HCT116 (cell line): ENCODE data around the gene PAEP. TPM values are rescaled to one million over a fixed set of nuclear protein-coding genes. Genes with fewer than 3 reads are reported as not detected.

ENCODE experiments used
- ATAC-seq: fragments of 200-7000 bp; cut with Tn5 transposase; 2 replicates; pipeline ENCODE4 v1.9.1; 2020; ENCODE audit warnings: mild to moderate bottlenecking, moderate library complexity
- BruUV-seq: library from RNA; stranded (reverse); fragments of 400-500 nt; replicated peaks from 2 replicates; lab custom pipeline; 2021; lab: Mats Ljungman, UMichigan
- CTCF ChIA-PET: fragments of 300-600 bp; sonication (Branson Sonifier 250); formaldehyde crosslinking; loops from one replicate; lab custom pipeline; 2021; ENCODE audit warnings: antibody characterized with exemption; lab: Charles Lee
- POLR2A ChIA-PET: fragments of 300-600, 350-600 bp; sonication (Branson Sonifier 250); formaldehyde crosslinking; loops from one replicate; lab custom pipeline; 2021; ENCODE audit warnings: antibody characterized with exemption; lab: Charles Lee
- RAD21 ChIA-PET, 2 experiments: fragments of 300-600 bp; sonication (Branson Sonifier 250); formaldehyde crosslinking; loops; one replicate each; lab custom pipeline; 2023; ENCODE audit warnings: low total read pairs in 2 of 2; ENCODE audit not compliant: uncharacterized antibody in 2 of 2, unreplicated experiment in 2 of 2, low non-redundant PET in 1 of 2; lab: Charles Lee
- DNase-seq: peaks from one replicate; pipeline ENCODE4 v3.0.0-alpha.2; 2010; ENCODE audit warnings: low read depth, low spot score
- H2AFZ ChIP-seq: fragments of 200-600 bp; shearing (Covaris generic), sonication (generic); 2 replicates; pipeline ENCODE4 v1.6.1; 2017; ENCODE audit warnings: low read depth, mixed run types, mixed read lengths, antibody characterized with exemption, low read length; ENCODE audit not compliant: poor library complexity, severe bottlenecking
- H3K27ac ChIP-seq: 2 replicates; pipeline ENCODE4 v1.5.1; 2012; ENCODE audit warnings: low read depth, low read length
- H3K27me3 ChIP-seq: fragments of 200-600 bp; sonication (generic); 2 replicates; pipeline ENCODE4 v1.6.1; 2016; ENCODE audit warnings: mixed run types, low read length, mixed read lengths; ENCODE audit not compliant: insufficient read depth
- H3K36me3 ChIP-seq, 2 experiments: fragments of 200-500 bp in 1 of 2; fragments of 200-600 bp in 1 of 2; sonication (Bioruptor generic) in 1 of 2; sonication (generic) in 1 of 2; 2 replicates each; pipeline versions ENCODE4 v1.5.1 to v1.6.1; 2014 to 2016; ENCODE audit warnings: low read length in 2 of 2, inconsistent platforms in 1 of 2, mixed read lengths in 1 of 2, mixed run types in 1 of 2; ENCODE audit not compliant: insufficient read depth in 2 of 2, control insufficient read depth in 1 of 2
- H3K4me1 ChIP-seq, 2 experiments: fragments of 200-600 bp in 1 of 2; sonication (generic) in 1 of 2; 2 replicates each; pipeline versions ENCODE4 v1.5.1 to v1.6.1; 2012 to 2017; ENCODE audit warnings: low read length in 2 of 2, inconsistent platforms in 1 of 2, mild to moderate bottlenecking in 1 of 2, mixed read lengths in 1 of 2, mixed run types in 1 of 2, moderate library complexity in 1 of 2; ENCODE audit not compliant: insufficient read depth in 2 of 2, control insufficient read depth in 1 of 2
- H3K4me2 ChIP-seq: fragments of 200-600 bp; sonication (generic); 2 replicates; pipeline ENCODE4 v1.6.1; 2017; ENCODE audit warnings: mixed run types, low read length, mixed read lengths
- H3K4me3 ChIP-seq, 2 experiments: fragments of 200-600 bp in 1 of 2; sonication (generic) in 1 of 2; replicated peaks in 1 of 2; 2 replicates each; pipeline ENCODE4 v1.5.1; 2011 to 2016; ENCODE audit warnings: low read length in 2 of 2, control low read depth in 1 of 2, low read depth in 1 of 2, mild to moderate bottlenecking in 1 of 2, mixed read lengths in 1 of 2, mixed run types in 1 of 2
- H3K79me2 ChIP-seq: fragments of 200-600 bp; sonication (generic); 2 replicates; pipeline ENCODE4 v1.6.1; 2017; ENCODE audit warnings: mild to moderate bottlenecking, mixed run types, low read length, moderate library complexity, mixed read lengths; ENCODE audit not compliant: insufficient read depth
- H3K9ac ChIP-seq: fragments of 200-600 bp; sonication (generic); 2 replicates; pipeline ENCODE4 v1.6.1; 2016; ENCODE audit warnings: low read length, mixed read lengths
- H3K9me2 ChIP-seq: fragments of 200-600 bp; sonication (generic), shearing (Covaris generic); 2 replicates; pipeline ENCODE4 v1.6.1; 2017; ENCODE audit warnings: mixed run types, mild to moderate bottlenecking, moderate library complexity; ENCODE audit not compliant: insufficient read depth
- H3K9me3 ChIP-seq, 2 experiments: fragments of 200-500 bp in 1 of 2; fragments of 200-600 bp in 1 of 2; sonication (Bioruptor generic) in 1 of 2; sonication (generic) in 1 of 2; 2 replicates each; pipeline ENCODE4 v1.6.1; 2014 to 2017; ENCODE audit warnings: low read length in 2 of 2, mixed read lengths in 2 of 2, inconsistent platforms in 1 of 2, low read depth in 1 of 2, mild to moderate bottlenecking in 1 of 2, mixed run types in 1 of 2, moderate library complexity in 1 of 2; ENCODE audit not compliant: control insufficient read depth in 1 of 2, insufficient read depth in 1 of 2
- H4K20me1 ChIP-seq: fragments of 200-600 bp; sonication (generic), shearing (Covaris generic); 2 replicates; pipeline ENCODE4 v1.6.1; 2017; ENCODE audit warnings: mixed run types, mild to moderate bottlenecking, moderate library complexity; ENCODE audit not compliant: insufficient read depth
- CEBPB ChIP-seq: IDR thresholded peaks from 2 replicates; pipeline ENCODE4 v1.6.1; 2012; ENCODE audit warnings: low read depth
- EZH2 ChIP-seq: fragments of 200-600 bp; sonication (generic); IDR thresholded peaks from 2 replicates; pipeline ENCODE4 v1.6.1; 2017; ENCODE audit warnings: antibody characterized with exemption, mixed run types
- EZH2phosphoT487 ChIP-seq: fragments of 200-600 bp; IDR thresholded peaks from 2 replicates; pipeline ENCODE4 v1.6.1; 2018; ENCODE audit warnings: antibody characterized with exemption, borderline replicate concordance
- POLR2A ChIP-seq: IDR thresholded peaks from 2 replicates; pipeline ENCODE4 v1.7.0; 2011; ENCODE audit warnings: borderline replicate concordance; ENCODE audit not compliant: insufficient read depth, insufficient read length; ENCODE audit errors: extremely low read depth
- RAD21 ChIP-seq: IDR thresholded peaks from 2 replicates; pipeline ENCODE4 v1.6.1; 2012; ENCODE audit warnings: low read depth, mild to moderate bottlenecking
- SIN3A ChIP-seq: IDR thresholded peaks from 2 replicates; pipeline ENCODE4 v1.6.1; 2012; ENCODE audit warnings: low read depth
- YY1 ChIP-seq: IDR thresholded peaks from 2 replicates; pipeline ENCODE4 v1.6.1; 2011; ENCODE audit warnings: low read length, low read depth, moderate library complexity, mild to moderate bottlenecking; ENCODE audit not compliant: insufficient replicate concordance; ENCODE audit errors: extremely low read depth
- ZBTB33 ChIP-seq: IDR thresholded peaks from 2 replicates; pipeline ENCODE4 v1.6.1; 2011; ENCODE audit warnings: mild to moderate bottlenecking, low read length, moderate library complexity; ENCODE audit not compliant: insufficient replicate concordance; ENCODE audit errors: extremely low read depth
- intact Hi-C: fragments of 100-400 bp; cut with micrococcal nuclease; formaldehyde crosslinking; loops from 2 replicates; pipeline ENCODE4 v1.10.0; 2022
- total RNA-seq: library from RNA; stranded (reverse); gene quantifications from one replicate; pipeline ENCODE4 v1.2.1, GENCODE V29; 2021; ENCODE audit not compliant: unreplicated experiment

The PAEP gene
- total RNA-seq, 1 experiment from 2014 or later, result not detected

DNA sequence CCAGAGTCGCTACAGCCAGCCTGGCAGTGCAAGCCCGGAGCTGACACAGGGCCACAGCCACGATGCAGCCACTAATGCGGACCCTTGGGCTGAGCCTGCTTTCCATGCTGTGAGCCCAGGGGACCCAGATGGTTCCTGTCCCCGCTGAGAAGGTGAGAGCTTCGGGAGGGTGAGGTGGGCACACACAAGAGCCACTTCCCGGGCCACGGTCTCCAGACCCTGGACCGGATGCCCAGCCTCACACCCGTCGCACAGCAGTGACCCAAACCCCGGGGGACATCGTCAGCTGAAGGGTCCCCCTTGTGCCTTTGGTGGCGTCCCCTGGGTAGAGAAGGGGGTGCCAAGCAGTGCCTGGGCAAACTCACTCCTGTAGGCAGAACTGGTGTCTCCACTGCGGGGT lies 13.4 kb downstream of the PAEP start:
- Histone ChIP-seq H3K27me3 (peaks cover 31% of the 10 kb centered on the region), H3K36me3 (no peaks in the 10 kb centered on the region), H4K20me1 (no peaks in the 10 kb centered on the region), H3K9ac (no peak overlapping the region), H3K27ac (no peak overlapping the region), H3K9me2 (no peaks in the 10 kb centered on the region), H3K79me2 (no peaks in the 10 kb centered on the region), H2AFZ (no peak overlapping the region), H3K4me1 (no peaks in the 10 kb centered on the region), H3K4me3 (no peak overlapping the region), H3K4me2 (no peak overlapping the region), H3K9me3 (no peaks in the 10 kb centered on the region)
- TF ChIP-seq RAD21, result no peak
- no peak for TF ChIP-seq CEBPB
- TF ChIP-seq EZH2, result no peak
- no peak for TF ChIP-seq ZBTB33
- ATAC-seq, result no peak
- ChIA-PET RAD21 (no interaction called here), CTCF (no interaction called here), POLR2A (no interaction called here)
- intact Hi-C loops, result no loop called here
- no TSS peak for BruUV-seq
- DNase-seq, result no peak

DNA sequence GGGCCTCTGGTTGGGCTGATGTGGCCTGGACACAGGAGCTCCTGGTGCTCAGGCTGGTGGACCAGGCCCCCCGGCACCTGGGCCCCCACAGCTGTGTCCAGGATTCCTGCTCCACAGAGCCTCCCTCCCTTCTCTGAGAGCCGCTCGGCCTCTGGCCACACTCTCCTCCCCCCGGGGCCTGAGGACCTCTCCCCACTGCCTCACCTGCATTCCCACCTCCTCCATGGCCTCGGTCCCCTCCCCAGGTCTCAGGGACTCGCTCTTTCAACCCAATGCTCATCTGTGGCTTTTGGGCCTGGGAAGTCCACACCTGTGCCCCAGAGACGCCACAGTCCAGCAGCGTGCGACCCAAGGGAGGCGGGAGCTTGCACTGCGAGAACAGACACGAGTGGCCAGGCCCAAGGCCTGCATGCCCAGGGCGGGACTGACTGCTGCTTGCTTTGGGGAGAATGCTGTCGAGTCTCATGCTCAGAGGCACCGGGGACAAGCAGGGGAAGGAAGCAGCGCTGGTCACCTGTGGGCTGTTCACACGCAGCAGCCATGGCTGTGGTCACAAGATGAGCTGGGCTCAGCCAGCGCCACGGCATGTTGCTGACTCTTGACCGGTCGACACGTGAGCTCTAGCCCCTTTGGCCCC lies 14.6 kb downstream of the PAEP start:
- Histone ChIP-seq H3K27ac (no peak overlapping the region), H3K27me3 (peaks cover 28% of the 10 kb centered on the region), H3K36me3 (no peaks in the 10 kb centered on the region), H4K20me1 (no peaks in the 10 kb centered on the region), H3K4me3 (no peak overlapping the region), H3K9me3 (no peaks in the 10 kb centered on the region), H3K9me2 (no peaks in the 10 kb centered on the region), H3K4me1 (no peaks in the 10 kb centered on the region), H2AFZ (no peak overlapping the region), H3K4me2 (no peak overlapping the region), H3K79me2 (no peaks in the 10 kb centered on the region), H3K9ac (no peak overlapping the region)
- CTCF ChIA-PET, result no interaction called here
- TF ChIP-seq YY1 (no peak), POLR2A (no peak), EZH2phosphoT487 (no peak), SIN3A (no peak)
- DNase-seq (no peak), ATAC-seq (no peak)
- BruUV-seq, result no TSS peak
- RAD21 ChIA-PET, result no interaction called here
- POLR2A ChIA-PET, result no interaction called here
- intact Hi-C loops, result no loop called here
